ENCODE data around the gene C16orf54.

- TF ChIP-seq CTCF (IDR thresholded peaks at IDR 0.05) (no peak), POLR2A (IDR thresholded peaks at IDR 0.05) (no peak)
Measured at GRCh38 chr16:29699324-29700219, 46.2 kb downstream of the C16orf54 start.

Measured in body of pancreas (tissue), 4 donors.